Midbrain (tissue), 1 donor: ENCODE measurements around the gene GPR137C.

Source experiments
- DNase-seq: peaks from one replicate; lab custom pipeline; 2025; lab: John Stamatoyannopoulos, UW

GPR137C gene, protein sequence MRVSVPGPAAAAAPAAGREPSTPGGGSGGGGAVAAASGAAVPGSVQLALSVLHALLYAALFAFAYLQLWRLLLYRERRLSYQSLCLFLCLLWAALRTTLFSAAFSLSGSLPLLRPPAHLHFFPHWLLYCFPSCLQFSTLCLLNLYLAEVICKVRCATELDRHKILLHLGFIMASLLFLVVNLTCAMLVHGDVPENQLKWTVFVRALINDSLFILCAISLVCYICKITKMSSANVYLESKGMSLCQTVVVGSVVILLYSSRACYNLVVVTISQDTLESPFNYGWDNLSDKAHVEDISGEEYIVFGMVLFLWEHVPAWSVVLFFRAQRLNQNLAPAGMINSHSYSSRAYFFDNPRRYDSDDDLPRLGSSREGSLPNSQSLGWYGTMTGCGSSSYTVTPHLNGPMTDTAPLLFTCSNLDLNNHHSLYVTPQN

DNA sequence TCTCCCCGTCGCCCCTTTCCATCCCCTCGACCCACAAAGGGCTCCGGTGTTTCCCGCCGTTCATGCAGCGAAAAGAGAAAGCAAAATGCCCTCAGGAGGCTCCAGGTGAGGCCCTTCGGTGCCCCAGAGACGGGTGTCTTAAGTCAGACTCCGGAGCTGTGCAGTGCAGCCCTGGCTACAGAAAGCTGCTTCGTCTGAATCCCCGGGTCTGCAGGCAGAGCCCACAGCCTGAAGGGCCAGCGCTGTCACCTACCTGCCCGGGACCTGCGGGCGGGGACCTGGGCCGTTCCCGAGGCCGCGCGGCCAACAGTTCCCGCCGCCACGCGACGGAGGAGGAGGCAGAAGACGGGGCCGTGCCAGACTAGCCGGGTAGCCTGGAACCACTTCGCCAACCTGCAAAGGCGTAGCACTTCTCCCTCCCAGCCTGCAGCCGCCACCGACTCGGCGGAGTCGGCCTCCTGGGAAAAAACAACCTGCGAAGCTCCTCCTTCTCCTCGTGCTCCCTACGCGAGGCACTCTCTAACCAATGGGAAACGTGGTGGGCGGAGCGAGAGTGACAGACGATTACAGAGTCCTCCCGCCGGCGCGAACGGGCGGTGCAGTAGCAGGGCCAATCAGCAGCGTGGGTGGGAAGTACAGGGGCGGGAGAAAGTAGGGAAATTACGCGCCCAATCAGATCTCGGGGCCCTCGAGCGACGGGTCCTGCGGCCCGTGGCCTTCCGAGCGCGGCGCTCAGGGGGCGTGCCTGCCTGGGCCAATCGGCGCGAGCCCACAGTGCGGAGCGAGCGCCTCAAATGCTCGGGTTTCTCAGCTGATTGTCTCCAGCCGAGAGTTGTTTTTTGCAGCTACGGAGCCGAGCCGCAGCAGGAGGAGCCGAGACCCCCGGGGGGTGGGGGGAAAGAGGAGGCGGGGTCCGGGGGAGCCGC lies at the start of gene GPR137C, which contains the start of gene TXNDC16:
Gene GPR137C, plus strand, starts transcription at position 774 of the 926 bp plus-strand sequence. CDS start 312 bp downstream, outside the sequence.
Gene TXNDC16, minus strand, starts transcription at position 443 of the 926 bp plus-strand sequence. CDS start 8,948 bp downstream, outside the sequence.
- DNase-seq: peak; percentile 100

DNA sequence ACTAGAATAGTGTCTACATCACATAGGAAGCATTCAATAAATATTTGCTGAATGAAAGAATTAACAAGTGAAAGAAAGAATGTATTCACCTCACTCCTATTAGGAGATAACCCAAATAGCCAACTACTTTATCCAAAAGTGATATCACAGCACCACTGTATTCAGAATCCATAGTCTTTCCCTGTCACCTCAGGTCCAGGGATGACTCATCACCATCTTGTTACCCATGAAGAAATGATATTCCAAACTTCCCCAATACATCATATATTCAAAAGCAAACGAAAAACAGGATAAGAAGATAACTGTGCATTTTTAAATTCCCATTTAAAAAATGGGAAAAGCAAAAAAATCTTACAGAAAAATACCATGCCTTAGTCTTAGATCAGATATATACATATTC lies 39.4 kb upstream of the GPR137C start:
- DNase-seq: no peak

DNA sequence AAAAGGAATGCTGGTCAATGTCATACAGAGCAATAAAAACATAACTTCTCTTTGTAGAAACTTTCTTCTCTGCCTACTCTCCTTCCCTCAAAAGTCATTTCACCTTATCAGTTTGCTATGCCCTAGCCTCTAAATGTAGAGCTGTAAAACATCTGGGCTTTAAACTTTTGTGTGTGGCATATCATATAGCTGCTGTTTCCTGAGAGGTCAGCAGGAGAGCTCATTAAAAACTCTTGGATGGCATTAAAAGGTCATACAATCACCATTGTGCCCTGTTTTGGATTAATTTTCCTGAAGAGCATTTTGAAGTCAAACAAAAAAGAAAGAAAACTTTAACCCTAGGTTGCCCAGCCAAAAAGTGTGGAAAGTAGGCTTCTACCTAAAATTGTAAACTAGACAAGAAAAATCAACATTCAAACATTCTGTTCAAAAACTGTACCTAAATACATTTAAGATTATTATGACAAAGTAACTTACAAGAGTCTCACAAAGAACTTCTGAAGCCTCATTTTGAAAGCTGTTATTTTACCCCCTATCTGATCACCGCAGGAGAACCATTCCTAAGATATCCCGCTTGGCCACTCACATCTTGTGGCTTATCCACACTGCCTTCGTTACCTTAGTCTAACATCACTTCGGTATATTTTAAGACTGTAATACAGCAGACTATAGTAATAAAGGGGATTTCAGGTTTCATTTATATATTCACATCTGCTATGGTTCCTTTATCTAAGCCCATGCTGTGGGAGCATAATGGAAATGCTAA lies 38.4 kb upstream of the GPR137C start:
- DNase-seq: no peak

DNA sequence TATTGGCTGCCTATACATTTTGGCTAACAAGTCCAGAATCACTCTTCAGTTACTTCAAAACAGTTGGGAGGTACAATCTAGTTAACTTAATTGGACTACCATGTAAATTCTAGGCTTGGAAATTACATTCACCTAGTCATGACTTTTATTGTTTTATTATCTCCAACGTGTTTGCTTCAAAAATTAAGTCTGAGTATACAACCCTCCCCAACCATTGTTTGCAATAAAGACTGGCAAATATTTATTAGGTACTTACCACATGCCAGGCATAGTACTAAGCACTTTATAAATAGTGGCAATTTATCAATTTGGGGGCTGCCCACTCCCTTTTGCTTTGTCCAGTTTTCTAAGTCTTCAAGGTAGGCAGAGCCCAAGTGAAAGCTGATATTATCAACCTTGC lies 30.6 kb upstream of the GPR137C start:
- DNase-seq: no peak

DNA sequence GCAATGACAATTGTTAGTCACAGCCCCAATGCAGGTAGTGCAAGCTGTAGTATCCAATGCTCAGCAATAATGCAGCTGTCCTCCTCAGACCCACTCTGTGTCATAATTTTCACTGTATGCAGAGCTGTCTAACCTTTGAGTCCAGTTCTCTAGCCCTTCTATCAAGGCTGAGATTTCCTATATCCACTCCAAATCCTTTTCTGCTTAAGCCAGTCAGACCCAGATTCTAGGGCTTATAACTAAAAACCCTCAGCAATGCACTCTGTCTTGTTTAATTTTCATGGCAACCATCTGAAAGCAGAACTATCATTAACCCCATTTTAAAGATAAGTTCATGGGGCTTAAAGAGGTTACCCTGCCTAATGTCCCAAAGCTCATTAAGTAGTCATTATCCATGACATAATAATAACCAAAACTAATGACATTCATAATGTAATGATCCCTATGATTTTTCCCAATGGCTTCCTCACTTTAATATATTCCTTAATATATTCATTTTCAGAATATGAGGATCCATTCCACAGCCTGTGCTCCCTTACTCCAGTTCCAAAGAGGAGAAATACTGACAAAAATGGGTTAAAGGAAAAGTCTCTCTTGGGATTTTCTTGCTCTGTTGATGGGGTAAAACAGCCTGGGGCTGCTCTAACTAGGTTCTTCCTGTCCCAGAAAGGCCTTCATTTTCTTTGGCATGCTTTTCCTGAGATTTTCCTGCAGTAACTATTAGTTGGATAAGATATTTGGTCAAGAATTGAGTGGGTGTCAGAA lies 29.9 kb upstream of the GPR137C start:
- DNase-seq: no peak

DNA sequence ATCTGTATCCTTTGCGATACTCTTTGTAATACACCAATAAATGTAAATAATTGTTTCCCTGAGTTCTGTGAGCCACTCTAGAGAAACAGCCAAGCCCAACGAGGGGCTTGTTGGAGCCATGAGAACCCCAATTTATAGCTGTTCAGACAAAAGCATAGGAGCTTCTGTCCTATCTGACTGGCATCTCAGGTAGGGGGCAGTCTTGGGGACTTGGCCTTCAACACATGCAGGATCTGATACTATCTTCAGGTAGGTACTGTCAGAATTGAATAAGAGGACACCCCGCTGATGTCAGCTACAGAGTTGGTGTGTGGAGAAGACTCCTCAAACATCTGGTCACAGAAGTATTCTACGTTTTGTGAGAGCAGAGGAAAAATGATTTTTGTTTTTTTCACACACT lies 25.6 kb upstream of the GPR137C start:
- DNase-seq: no peak

DNA sequence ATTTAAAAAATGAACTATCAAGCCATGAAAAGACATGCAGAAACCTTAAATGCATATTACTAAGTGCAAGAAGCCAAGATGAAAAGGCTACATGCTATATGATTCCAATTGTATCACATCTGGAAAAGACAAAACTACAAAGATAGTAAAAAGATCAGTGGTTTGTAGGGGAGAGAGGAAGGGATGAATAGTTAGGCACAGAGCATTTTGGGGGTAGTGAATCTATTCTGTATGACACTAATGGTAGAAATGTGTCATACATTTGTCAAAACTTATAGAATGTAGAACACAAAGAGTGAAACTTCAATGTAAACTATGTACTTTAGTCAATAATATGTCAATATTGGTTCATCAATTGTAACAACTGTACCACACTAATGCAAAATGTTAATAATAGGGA lies 21.2 kb upstream of the GPR137C start:
- DNase-seq: no peak

DNA sequence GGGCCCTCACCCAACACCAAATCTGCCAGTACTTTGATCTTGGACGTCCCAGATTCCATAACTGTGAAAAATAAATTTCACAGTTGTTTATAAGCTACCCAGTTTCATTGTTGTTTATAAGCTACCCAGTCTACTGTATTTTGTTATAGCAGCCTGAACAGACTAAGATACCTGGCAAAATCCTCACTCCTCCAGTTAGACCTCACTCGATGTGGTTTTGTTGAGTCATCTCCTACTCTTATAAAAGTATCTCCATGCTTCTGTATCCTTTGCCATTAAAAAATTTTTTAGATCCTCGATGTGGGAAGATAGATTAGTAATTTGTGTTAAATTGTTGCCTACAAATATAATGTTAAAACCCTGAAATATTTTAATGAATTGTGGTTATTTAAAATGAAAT lies 16.4 kb upstream of the GPR137C start:
- no peak for DNase-seq

DNA sequence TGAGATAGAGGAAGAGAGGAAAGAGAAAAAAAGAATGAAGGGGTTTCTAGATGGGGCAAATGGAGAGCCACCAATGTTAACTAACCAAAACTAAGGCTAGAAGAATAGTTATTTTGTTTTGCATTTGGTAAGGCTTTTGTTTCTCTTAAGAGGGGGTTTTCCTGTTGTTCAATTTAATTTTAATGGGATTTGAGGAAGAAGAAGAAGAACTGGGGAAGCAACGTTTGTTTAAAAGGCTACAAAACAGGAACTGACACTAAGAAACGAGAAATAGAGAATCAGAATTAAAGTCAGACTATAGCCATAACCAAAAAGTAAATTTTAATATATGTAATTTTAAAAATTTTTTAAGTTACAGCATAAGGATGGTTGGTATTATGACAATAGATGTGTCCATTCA lies 14.0 kb upstream of the GPR137C start:
- no peak for DNase-seq

DNA sequence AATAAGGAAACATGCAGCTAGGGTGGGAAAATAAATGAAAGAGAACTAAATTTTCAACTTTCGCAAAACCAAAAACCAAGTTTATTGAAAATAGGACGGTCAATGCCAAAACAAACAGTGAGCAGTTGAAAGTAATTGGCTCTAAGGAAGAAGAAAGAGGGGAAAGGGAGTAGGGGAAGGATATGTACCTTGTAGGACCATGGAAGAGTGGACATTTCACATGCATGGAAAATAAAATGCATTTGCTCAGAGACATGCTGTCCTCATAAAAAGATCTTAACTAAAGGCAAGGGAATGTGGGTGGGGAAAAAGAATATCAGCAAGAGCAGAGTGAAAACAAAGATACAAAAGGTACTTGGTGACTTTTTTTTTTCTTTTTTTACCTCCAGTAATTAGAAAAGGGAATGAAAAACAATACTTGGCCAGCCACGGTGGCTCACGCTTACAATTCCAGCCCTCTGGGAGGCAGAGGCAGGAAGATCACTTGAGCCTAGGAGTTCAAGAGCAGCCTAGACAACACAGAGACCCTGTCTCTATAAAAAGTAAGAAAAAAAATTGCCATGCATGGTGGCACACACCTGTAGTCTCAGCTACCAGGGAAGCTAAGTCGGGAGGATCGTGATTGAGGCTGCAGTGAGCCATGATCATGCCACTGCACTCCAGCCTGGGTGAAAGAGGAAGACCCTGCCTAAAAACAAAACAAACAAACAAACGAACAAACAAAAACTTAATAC lies 6.9 kb upstream of the GPR137C start:
- DNase-seq: no peak

DNA sequence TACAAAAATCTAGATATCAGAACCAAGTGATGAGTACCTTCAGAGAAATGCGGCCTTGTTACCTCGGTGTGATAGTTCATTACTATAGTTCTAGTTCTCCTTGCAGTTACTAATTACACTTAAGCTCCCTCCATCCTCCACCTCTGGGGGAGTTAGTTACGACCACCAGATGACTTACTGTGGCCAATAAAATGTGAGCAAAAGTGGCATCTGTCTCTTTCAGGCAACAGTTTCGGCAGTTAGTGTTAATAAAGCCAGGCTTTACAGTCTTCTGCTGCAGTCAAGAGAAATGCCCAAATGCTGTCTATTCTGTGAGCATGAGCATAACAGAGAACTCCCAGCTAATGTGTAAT lies 6.3 kb upstream of the GPR137C start:
- DNase-seq: no peak

DNA sequence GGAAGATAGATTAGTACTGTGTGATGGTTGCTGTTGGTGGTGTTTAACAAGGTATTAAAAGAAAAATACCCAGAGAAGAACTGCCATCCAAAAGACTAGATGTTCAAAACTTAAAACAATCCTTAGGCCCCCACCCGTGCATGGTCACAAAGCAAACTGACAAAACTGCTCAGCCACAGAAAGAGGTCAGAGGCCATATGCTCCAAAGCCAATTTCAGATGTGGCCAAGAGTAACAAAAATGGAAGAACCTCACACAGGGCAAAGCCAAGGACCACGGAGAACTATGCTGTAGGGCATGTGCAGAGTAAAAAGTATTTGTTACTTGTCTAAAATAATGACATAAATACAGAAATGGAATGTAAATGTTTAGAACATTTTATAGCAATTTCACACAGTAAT lies 5.6 kb upstream of the GPR137C start:
- no peak for DNase-seq

DNA sequence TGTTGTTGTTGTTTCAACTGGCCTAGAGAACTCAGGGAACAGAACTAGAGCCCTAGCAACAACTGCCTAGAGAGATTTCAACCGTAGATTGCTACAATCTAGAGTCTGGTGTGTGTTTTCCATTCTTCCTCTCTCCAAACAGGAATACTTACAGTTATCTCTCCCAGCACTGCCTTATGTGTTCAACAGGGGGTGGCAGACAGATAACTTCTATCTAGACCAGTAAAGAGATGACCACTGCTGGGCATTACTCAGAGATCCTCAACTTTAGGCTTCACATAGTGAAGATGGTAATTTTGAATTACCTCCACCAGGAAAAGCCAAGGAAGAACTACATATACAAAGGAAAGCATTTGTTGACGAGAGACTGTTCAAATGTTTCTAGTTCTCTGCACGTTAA lies 5.1 kb upstream of the GPR137C start:
- DNase-seq: no peak

DNA sequence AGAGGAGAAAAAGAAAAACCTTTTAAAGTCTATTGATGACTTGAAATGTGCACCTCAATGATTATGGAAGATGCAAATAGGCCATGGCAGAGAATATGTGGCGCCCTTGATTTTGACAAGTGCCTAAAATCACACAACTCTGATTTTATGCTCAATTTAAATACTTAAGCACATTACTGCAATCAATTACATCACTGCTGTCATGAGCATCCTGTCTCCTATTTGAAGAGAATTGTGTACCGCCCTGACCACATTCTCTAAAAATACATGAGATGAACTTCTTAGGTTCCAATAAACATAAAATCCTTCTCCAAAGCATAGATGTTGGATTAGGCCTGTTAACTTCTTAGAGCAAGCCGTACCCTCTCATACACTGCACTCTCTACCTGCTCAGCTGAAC lies 2.0 kb upstream of the GPR137C start:
- no peak for DNase-seq

DNA sequence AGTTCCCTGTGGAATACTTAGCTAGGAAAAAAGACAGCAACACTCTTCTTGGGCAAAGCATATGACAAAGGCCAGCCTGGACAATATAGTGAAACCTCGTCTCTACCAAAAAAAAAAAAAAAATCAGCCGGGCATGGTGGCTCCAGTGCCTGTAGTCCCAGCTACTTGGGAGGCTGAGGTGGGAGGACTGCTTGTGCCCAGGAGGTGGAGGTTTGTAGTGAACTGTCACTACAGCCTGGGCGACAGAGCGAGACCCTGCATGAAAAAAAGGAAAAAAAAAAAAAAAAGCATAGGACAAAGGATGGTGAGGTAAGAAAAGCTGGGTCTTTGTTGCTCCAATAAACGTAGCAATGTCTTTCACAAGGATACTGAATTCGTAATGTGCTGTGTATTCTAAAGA lies 1.4 kb upstream of the GPR137C start:
- DNase-seq: no peak

DNA sequence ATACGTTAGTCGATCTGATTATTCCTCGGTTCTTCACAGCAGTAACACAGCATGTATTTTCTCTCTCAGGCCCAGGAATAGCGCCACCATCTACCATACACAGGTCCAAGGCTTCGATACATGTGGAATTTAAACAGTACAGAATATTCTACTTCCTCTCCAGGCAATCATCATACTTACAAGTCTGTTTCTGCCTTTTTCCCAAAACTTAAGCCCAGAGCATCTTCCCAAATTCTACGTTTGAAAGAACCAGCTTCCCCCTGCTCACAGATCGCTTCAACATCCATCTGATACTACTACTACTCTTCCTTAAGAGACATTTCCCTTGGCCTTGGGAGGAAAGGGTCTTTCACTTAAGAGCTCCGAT lies 957 bp upstream of the GPR137C start:
- DNase-seq: peak; percentile 50

DNA sequence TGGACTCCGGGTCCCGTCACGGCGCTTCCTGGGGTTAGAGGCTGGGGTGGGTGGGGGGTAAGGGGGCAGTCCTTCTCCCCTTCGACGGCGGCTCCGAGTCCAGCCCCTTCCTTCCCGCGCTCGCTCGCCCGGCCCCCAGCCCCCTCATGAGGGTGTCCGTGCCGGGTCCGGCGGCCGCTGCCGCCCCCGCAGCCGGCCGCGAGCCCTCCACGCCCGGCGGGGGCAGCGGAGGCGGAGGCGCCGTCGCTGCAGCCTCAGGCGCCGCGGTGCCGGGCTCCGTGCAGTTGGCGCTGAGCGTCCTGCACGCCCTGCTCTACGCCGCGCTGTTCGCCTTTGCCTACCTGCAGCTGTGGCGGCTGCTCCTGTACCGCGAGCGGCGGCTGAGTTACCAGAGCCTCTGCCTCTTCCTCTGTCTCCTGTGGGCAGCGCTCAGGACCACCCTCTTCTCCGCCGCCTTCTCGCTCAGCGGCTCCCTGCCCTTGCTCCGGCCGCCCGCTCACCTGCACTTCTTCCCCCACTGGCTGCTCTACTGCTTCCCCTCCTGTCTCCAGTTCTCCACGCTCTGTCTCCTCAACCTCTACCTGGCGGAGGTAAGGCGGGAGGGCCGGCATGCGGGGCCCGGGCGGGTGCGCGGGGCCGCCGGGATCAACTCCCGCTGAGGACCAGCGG lies 500 bp downstream of the GPR137C start:
- no peak for DNase-seq

DNA sequence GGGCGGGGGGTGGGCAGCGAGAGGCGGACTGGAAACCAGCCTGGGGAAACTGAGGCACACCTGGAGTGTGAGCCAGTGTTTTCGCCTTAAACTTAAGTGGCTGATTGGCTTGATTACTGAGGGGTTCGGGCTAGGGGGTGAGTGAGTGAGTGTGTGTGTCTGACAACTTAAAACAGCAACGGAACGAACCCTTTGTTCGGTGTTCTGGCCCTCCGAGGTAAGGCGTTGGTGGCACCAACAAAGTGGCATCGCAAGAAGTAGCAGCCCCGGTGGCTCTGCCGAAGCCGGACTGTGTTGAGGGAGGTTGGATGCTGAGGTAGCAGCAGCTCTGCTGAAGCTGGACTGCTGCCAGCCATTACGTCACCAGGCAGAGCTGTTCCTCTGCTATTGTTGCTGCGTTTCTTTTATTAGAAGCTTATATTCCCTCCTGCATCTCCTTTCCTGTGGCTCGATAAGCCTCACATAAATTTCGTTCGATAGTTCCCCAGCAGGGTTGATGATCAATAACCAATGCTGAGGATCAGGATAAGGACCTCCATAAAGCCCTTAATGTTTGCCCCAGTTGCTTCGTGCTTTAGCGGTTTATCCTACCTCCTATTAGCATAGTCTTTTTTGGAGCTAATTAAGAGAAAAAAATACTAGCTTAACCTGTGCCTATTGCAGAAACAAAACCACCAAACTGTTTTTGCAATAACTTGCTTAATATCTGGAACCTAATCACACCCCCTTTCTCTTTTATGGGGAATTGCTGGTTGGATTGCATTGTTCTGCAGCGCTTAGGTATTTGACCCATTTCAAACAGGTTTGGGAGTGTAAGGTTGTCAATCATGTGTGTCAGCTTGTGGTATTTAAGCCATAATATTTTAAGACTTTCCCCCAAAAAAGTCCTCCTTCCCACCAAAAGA lies 1.3 kb downstream of the GPR137C start:
- peak; percentile 85 for DNase-seq

DNA sequence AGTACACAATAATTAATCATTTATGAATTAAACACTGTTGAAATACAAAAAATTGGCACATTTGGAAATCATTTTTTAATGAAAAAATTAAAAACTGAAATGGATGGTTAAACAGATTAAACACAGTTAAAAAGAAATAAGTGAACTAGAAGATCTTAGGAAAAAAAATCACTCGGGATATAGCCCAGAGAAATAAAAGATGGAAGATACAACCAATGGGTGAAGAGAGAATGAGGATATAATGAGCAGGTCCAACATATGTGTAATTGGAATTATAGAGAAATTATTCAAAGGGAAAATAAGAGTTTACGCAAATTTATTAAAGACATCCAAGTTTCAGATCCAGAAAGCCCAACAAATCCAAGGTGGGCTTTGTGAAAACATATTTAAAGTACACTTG lies 6.1 kb downstream of the GPR137C start:
- DNase-seq: no peak
